Left ventricle myocardium inferior (tissue), 1 donor: ENCODE results near the gene ZNF556. TPM values are rescaled to one million over a fixed set of nuclear protein-coding genes. Genes with fewer than 3 reads are reported as not detected.
"Not testable (repeated sequence)": the region's sequence is repeated elsewhere in the genome, so short reads cannot be mapped to it uniquely, and the experiment has no call there.

Source experiments
- DNase-seq: peaks from one replicate; pipeline ENCODE4 v3.0.0-alpha.2; 2020
- H3K27ac ChIP-seq: fragments of 200-600 bp; replicated peaks from 2 replicates; pipeline ENCODE4 v1.8.0; 2021
- H3K27me3 ChIP-seq: fragments of 200-600 bp; 2 replicates; pipeline ENCODE4 v1.8.0; 2021; ENCODE audit warnings: low read depth
- H3K36me3 ChIP-seq: fragments of 200-600 bp; 2 replicates; pipeline ENCODE4 v1.8.0; 2021
- H3K4me1 ChIP-seq: fragments of 200-600 bp; 2 replicates; pipeline ENCODE4 v1.8.0; 2021
- H3K4me3 ChIP-seq: fragments of 200-600 bp; 2 replicates; pipeline ENCODE4 v1.8.0; 2021; ENCODE audit warnings: mild to moderate bottlenecking, moderate library complexity
- H3K9me3 ChIP-seq: fragments of 200-600 bp; replicated peaks from 2 replicates; pipeline ENCODE4 v1.8.0; 2021
- intact Hi-C: fragments of 100-400 bp; cut with micrococcal nuclease; formaldehyde crosslinking; loops from one replicate; pipeline ENCODE4 v1.11.0; 2022
- total RNA-seq: library from RNA; stranded (reverse); fragmentation: NEBNext Ultra II Directional; extraction: Animal tissue kit (Norgen Biotek cat#: 25700); gene quantifications from one replicate; pipeline ENCODE4 v1.2.1, GENCODE V29; 2021
- TF ChIP-seq, protein P1 (sequence below): fragments of 200-600 bp; IDR thresholded peaks from 2 replicates; pipeline ENCODE4 v1.8.0; 2021; ENCODE audit warnings: antibody characterized with exemption, mild to moderate bottlenecking, borderline replicate concordance
- donor health status: DM: no; HTN: yes; CAD: no; lungs with severe emphysema.

The ZNF556 gene
- total RNA-seq, 1 donor from 2014 or later = not detected

DNA sequence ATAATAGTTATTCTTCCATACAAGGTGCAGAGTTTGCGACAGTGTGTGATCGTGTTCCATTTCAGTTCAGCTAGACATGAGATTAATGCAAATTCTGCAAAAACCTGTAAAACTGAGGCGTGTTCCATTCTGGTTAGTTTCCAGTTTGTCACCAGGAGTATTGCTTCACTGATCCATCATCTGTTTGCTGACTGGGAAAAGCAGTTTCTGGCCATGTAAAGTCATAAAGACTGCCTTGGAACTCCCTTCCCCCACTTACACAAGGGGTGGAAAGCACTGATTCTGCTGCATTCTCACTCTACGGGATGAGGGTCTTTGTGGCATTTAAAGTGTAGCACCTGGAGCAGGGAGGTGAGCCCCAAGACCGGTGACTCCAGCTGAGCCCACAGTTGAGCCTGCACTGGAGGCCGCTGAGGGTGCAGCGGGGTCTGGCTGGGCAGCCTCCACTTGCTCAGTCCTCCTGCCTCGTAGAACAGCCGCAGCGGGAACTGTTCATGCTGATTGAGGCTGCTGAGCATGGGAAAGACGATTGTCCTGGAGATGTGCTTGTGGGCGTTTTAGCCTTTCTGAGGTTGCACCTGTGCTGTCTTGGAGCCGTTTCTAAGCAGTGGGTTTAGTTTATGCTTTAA lies 35.6 kb downstream of the ZNF556 start:
- Histone ChIP-seq H3K4me1 (peaks cover 17% of the 10 kb centered on the region), H3K4me3 (no peak overlapping the region), H3K27ac (no peak overlapping the region), H3K36me3 (no peaks in the 10 kb centered on the region), H3K9me3 (peaks cover 2% of the 10 kb centered on the region), H3K27me3 (no peaks in the 10 kb centered on the region)
- intact Hi-C loops = no loop called here
- no peak for DNase-seq
- TF ChIP-seq, protein P1, sequence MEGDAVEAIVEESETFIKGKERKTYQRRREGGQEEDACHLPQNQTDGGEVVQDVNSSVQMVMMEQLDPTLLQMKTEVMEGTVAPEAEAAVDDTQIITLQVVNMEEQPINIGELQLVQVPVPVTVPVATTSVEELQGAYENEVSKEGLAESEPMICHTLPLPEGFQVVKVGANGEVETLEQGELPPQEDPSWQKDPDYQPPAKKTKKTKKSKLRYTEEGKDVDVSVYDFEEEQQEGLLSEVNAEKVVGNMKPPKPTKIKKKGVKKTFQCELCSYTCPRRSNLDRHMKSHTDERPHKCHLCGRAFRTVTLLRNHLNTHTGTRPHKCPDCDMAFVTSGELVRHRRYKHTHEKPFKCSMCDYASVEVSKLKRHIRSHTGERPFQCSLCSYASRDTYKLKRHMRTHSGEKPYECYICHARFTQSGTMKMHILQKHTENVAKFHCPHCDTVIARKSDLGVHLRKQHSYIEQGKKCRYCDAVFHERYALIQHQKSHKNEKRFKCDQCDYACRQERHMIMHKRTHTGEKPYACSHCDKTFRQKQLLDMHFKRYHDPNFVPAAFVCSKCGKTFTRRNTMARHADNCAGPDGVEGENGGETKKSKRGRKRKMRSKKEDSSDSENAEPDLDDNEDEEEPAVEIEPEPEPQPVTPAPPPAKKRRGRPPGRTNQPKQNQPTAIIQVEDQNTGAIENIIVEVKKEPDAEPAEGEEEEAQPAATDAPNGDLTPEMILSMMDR = no peak

DNA sequence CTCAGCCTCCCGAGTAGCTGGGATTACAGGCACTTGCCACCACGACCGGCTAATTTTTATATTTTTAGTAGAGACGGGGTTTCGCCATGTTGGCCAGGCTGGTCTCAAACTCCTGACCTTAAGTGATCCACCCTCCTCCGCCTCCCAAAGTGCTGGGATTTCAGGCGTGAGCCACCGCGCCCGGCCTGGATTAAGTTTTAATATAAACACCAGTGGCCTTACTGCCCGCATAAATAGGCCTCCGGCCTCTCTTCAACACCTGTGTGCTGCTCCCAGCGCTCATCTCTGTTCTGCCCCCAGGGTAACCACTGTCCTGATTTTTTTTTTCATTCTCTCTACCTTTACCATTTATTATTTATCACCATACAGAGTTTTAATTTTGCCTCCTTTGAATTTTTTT lies 36.2 kb downstream of the ZNF556 start:
- H3K27ac ChIP-seq, H3K4me3 ChIP-seq, H3K9me3 ChIP-seq, H3K27me3 ChIP-seq, DNase-seq, intact Hi-C loops, H3K36me3 ChIP-seq: not testable (repeated sequence)
- peaks cover 17% of the 10 kb centered on the region for H3K4me1 ChIP-seq

DNA sequence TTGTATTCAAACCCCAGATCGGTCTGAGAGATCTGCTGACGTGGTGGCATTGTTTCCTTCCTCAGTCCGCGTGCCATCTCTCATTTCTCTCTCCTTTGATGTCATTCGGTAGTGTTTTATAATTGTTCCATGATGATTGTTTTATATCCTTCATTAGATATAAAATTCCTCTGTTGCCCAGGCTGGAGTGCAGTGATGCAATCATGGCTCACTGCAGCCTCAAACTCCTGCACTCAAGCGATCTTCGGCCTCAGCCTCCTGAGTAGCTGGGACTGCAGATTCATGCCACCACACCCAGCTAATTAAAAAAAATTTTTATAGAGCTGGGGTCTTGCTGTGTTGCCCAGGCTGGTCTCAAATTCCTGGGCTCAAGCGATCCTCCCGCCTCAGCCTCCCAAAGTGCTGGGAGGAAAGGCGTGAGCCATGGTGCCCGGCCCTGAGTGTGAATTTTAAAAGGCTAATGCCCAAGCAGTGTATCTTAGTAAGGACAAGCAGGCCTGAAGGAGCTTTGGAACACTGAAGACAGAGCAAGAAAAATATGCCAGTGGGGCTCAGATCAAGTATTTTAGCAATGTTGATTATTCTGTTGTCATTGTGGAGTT lies 38.9 kb downstream of the ZNF556 start:
- TF ChIP-seq, protein P1 = no peak
- Histone ChIP-seq H3K9me3 (no peaks in the 10 kb centered on the region), H3K27me3 (no peaks in the 10 kb centered on the region), H3K4me1 (peaks cover 14% of the 10 kb centered on the region), H3K36me3 (no peaks in the 10 kb centered on the region), H3K27ac (no peak overlapping the region), H3K4me3 (no peak overlapping the region)
- intact Hi-C loops = no loop called here
- DNase-seq = no peak

GRCh38 chr19:2906631-2907195 lies 39.6 kb downstream of the ZNF556 start:
- intact Hi-C loops = no loop called here
- Histone ChIP-seq H3K9me3 (no peaks in the 10 kb centered on the region), H3K4me3 (no peak overlapping the region), H3K27me3 (no peaks in the 10 kb centered on the region), H3K36me3 (no peaks in the 10 kb centered on the region), H3K27ac (no peak overlapping the region), H3K4me1 (peaks cover 8% of the 10 kb centered on the region)
- DNase-seq = no peak
- TF ChIP-seq, protein P1 = no peak

- DNase-seq = no peak
- H3K4me1 ChIP-seq = no peaks in the 10 kb centered on the region
- TF ChIP-seq, protein P1 = no peak
- peaks cover 28% of the 10 kb centered on the region for H3K36me3 ChIP-seq
- peaks cover 11% of the 10 kb centered on the region for H3K9me3 ChIP-seq
- intact Hi-C loops = no loop called here
- H3K27me3 ChIP-seq = no peaks in the 10 kb centered on the region
- no peak overlapping the region for H3K27ac ChIP-seq
- H3K4me3 ChIP-seq = no peak overlapping the region
These were observed 45.2 kb downstream of the ZNF556 start for GRCh38 chr19:2912306-2912705.
